Activated CD4-positive, alpha-beta T cell treated with anti-CD3 and anti-CD28 coated beads, Interleukin-2, amount 50 U/mL, for 24 hours (primary cell): Measurements from ENCODE around the gene BMP10.

Source experiments
- DNase-seq, 2 donors: peaks; one replicate each; pipeline ENCODE4 v3.0.0-alpha.2; 2020; ENCODE audit warnings: low read depth in 1 of 2, low spot score in 1 of 2

The BMP10 gene

GRCh38 chr2:68822207-68822872, 48.9 kb downstream of the BMP10 start:
- no peak for DNase-seq

- no peak for DNase-seq
These were observed 51.6 kb downstream of the BMP10 start for GRCh38 chr2:68819556-68819955.

DNA sequence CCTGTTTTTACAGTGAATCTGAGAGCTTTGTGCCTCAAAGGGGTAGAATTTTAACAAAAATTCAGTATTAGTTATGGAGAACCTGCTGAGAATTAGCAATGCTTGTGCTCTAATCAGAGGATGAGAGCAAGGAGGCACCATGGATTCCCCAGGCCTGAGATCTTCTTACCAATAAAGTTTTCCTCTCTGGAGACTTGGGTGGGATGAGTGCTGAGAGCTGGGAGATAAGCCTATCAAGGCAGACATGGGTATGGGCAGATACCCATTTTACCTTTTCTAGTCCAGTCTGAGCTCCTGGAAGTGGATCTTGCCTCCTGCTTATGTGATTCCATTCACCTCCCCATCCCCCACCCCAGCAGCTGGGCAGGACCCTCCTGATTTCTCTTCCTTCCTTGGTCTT, 53.9 kb downstream of the BMP10 start:
- no peak for DNase-seq
